WERI-Rb-1 (cell line): Measurements from ENCODE around the gene AKAP13.

Experiments
- DNase-seq: peaks from one replicate; pipeline ENCODE4 v3.0.0-alpha.2; 2020
- H3K27ac ChIP-seq: fragments of 250-450 bp; sonication (Bioruptor Pico); 2 replicates; pipeline ENCODE4 v1.5.1; 2020; ENCODE audit warnings: mild to moderate bottlenecking, moderate library complexity
- H3K27me3 ChIP-seq: fragments of 250-450 bp; sonication (Bioruptor Pico); 2 replicates; pipeline ENCODE4 v1.5.1; 2021; ENCODE audit warnings: mild to moderate bottlenecking, low read depth, moderate library complexity; ENCODE audit not compliant: insufficient read depth, severe bottlenecking
- H3K36me3 ChIP-seq: fragments of 250-450 bp; sonication (Bioruptor Pico); 2 replicates; pipeline ENCODE4 v1.5.1; 2020; ENCODE audit warnings: mild to moderate bottlenecking, moderate library complexity
- H3K4me3 ChIP-seq: 2 replicates; pipeline ENCODE4 v1.5.1; 2011; ENCODE audit warnings: low read depth, mild to moderate bottlenecking, control low read depth, low read length
- H3K9me3 ChIP-seq: fragments of 250-450 bp; sonication (Bioruptor Pico); 2 replicates; pipeline ENCODE4 v1.5.1; 2021; ENCODE audit warnings: mild to moderate bottlenecking, moderate library complexity; ENCODE audit not compliant: severe bottlenecking
- CTCF ChIP-seq: IDR thresholded peaks from 2 replicates; pipeline ENCODE4 v1.5.1; 2011; ENCODE audit warnings: low read depth, mild to moderate bottlenecking, control low read depth, inconsistent platforms, low read length

The AKAP13 gene

GRCh38 chr15:85398822-85399221 is 18.4 kb downstream of the AKAP13 start:
- TF ChIP-seq CTCF, result no peak
- no peaks in the 10 kb centered on the region for H3K27me3 ChIP-seq
- no peak overlapping the region for H3K27ac ChIP-seq
- no peak for DNase-seq
- peaks cover 1% of the 10 kb centered on the region for H3K36me3 ChIP-seq
- no peak overlapping the region for H3K4me3 ChIP-seq
- H3K9me3 ChIP-seq, result no peaks in the 10 kb centered on the region

- Histone ChIP-seq H3K27ac (no peak overlapping the region), H3K36me3 (no peaks in the 10 kb centered on the region; the same call in none of the 2 replicates), H3K4me3 (no peak overlapping the region), H3K9me3 (no peaks in the 10 kb centered on the region), H3K27me3 (no peaks in the 10 kb centered on the region)
- DNase-seq, result no peak
- TF ChIP-seq CTCF, result no peak
Observed at GRCh38 chr15:85399627-85400026, 19.2 kb downstream of the AKAP13 start.

- no peak for DNase-seq
- no peaks in the 10 kb centered on the region for H3K27me3 ChIP-seq
- H3K27ac ChIP-seq, result no peak overlapping the region
- no peaks in the 10 kb centered on the region; the same call in none of the 2 replicates for H3K36me3 ChIP-seq
- no peak overlapping the region for H3K4me3 ChIP-seq
- no peak for TF ChIP-seq CTCF
- H3K9me3 ChIP-seq, result no peaks in the 10 kb centered on the region
Observed at GRCh38 chr15:85400606-85401005, 20.2 kb downstream of the AKAP13 start.

- H3K4me3 ChIP-seq, result no peak overlapping the region
- no peak for TF ChIP-seq CTCF
- H3K36me3 ChIP-seq, result no peaks in the 10 kb centered on the region; the same call in none of the 2 replicates
- H3K27ac ChIP-seq, result no peak overlapping the region
- DNase-seq, result no peak
- no peaks in the 10 kb centered on the region for H3K9me3 ChIP-seq
- no peaks in the 10 kb centered on the region for H3K27me3 ChIP-seq
Observed at GRCh38 chr15:85401108-85401774, 20.8 kb downstream of the AKAP13 start.

- Histone ChIP-seq H3K4me3 (no peak overlapping the region), H3K27ac (no peak overlapping the region), H3K9me3 (no peaks in the 10 kb centered on the region), H3K27me3 (no peaks in the 10 kb centered on the region), H3K36me3 (no peaks in the 10 kb centered on the region; the same call in none of the 2 replicates)
- no peak for DNase-seq
- TF ChIP-seq CTCF, result no peak
Observed at GRCh38 chr15:85402195-85402881, 21.9 kb downstream of the AKAP13 start.
